ENCODE measurements around the gene MEI1. TPM values are rescaled to one million over a fixed set of nuclear protein-coding genes. Genes with fewer than 3 reads are reported as not detected.
"Not testable (repeated sequence)": the region's sequence is repeated elsewhere in the genome, so short reads cannot be mapped to it uniquely, and the experiment has no call there.

The MEI1 gene
- total RNA-seq, 2 experiments from 2014 or later, result 54.6 to 60.0 TPM

- Mint-ChIP-seq H3K4me3 (no peak overlapping the region), H3K9me3 (no peaks in the 10 kb centered on the region), H3K4me1 (no peaks in the 10 kb centered on the region), H3K27ac (no peak overlapping the region), H3K27me3 (peaks cover 5% of the 10 kb centered on the region), H3K36me3 (ENCODE audit: low read depth) (no peaks in the 10 kb centered on the region)
- CTCF ChIA-PET, result interaction anchor here (0.6 to 1.2 kb wide), 2 partner anchors 11 to 25 kb away, joined by 3 to 6 read pairs; no protein-coding TSS in a partner anchor
- no peak for DNase-seq
- POLR2A ChIA-PET, result no interaction called here
These were observed 23.2 kb downstream of the MEI1 start for GRCh38 chr22:41722496-41722895.

- Mint-ChIP-seq H3K9me3 (no peaks in the 10 kb centered on the region), H3K27ac (no peak overlapping the region), H3K36me3 (ENCODE audit: low read depth) (no peaks in the 10 kb centered on the region), H3K27me3 (peaks cover 3% of the 10 kb centered on the region), H3K4me3 (no peak overlapping the region), H3K4me1 (no peaks in the 10 kb centered on the region)
- CTCF ChIA-PET, result interaction anchor here (0.8 to 2.7 kb wide), 2 partner anchors 11 to 28 kb away, joined by 5 to 6 read pairs; no protein-coding TSS in a partner anchor
- DNase-seq, result no peak
- POLR2A ChIA-PET, result no interaction called here
These were observed 26.3 kb downstream of the MEI1 start for GRCh38 chr22:41725510-41726110.

GRCh38 chr22:41731609-41732008, 32.3 kb downstream of the MEI1 start:
- no peak for DNase-seq
- ChIA-PET CTCF (interaction anchor here (1.3 kb wide), 1 partner anchor 12 kb away, joined by 4 read pairs; no protein-coding TSS in a partner anchor), POLR2A (no interaction called here)
- Mint-ChIP-seq H3K9me3 (no peaks in the 10 kb centered on the region), H3K4me1 (no peaks in the 10 kb centered on the region), H3K27ac (no peak overlapping the region), H3K36me3 (ENCODE audit: low read depth) (no peaks in the 10 kb centered on the region), H3K4me3 (no peak overlapping the region), H3K27me3 (peaks cover 4% of the 10 kb centered on the region)

- H3K27ac Mint-ChIP-seq, result no peak overlapping the region
- POLR2A ChIA-PET, result no interaction called here
- no peak for DNase-seq
- no peaks in the 10 kb centered on the region for H3K9me3 Mint-ChIP-seq
- no peaks in the 10 kb centered on the region for H3K36me3 Mint-ChIP-seq (ENCODE audit: low read depth)
- no peak overlapping the region for H3K4me3 Mint-ChIP-seq
- CTCF ChIA-PET, result interaction anchor here (1.3 kb wide), 1 partner anchor 13 kb away, joined by 4 read pairs; no protein-coding TSS in a partner anchor
- peaks cover 2% of the 10 kb centered on the region for H3K27me3 Mint-ChIP-seq
- no peaks in the 10 kb centered on the region for H3K4me1 Mint-ChIP-seq
These were observed 32.9 kb downstream of the MEI1 start for GRCh38 chr22:41732096-41732772.

- H3K4me3 Mint-ChIP-seq; DNase-seq; H3K9me3 Mint-ChIP-seq; POLR2A ChIA-PET; CTCF ChIA-PET; H3K36me3 Mint-ChIP-seq (ENCODE audit: low read depth); H3K27me3 Mint-ChIP-seq; H3K4me1 Mint-ChIP-seq; H3K27ac Mint-ChIP-seq: not testable (repeated sequence)
These were observed 33.9 kb downstream of the MEI1 start for GRCh38 chr22:41733241-41733640.

- no peak for DNase-seq
- CTCF ChIA-PET, result interaction anchor here (0.9 kb wide), 1 partner anchor 9 kb away, joined by 3 read pairs; no protein-coding TSS in a partner anchor
- Mint-ChIP-seq H3K36me3 (ENCODE audit: low read depth) (no peaks in the 10 kb centered on the region), H3K27ac (no peak overlapping the region), H3K4me3 (no peak overlapping the region), H3K9me3 (no peaks in the 10 kb centered on the region), H3K4me1 (peaks cover 4% of the 10 kb centered on the region), H3K27me3 (peaks cover 8% of the 10 kb centered on the region)
- POLR2A ChIA-PET, result no interaction called here
These were observed 40.3 kb downstream of the MEI1 start for GRCh38 chr22:41739576-41739975.

- POLR2A ChIA-PET, result no interaction called here
- Mint-ChIP-seq H3K27ac (no peak overlapping the region), H3K9me3 (no peaks in the 10 kb centered on the region), H3K36me3 (ENCODE audit: low read depth) (no peaks in the 10 kb centered on the region), H3K4me3 (no peak overlapping the region), H3K27me3 (peaks cover 19% of the 10 kb centered on the region), H3K4me1 (peaks cover 10% of the 10 kb centered on the region)
- DNase-seq, result no peak
- CTCF ChIA-PET, result interaction anchor here (0.6 to 0.9 kb wide), 2 partner anchors 30 to 183 kb away, joined by 3 read pairs; no protein-coding TSS in a partner anchor
These were observed 43.6 kb downstream of the MEI1 start for GRCh38 chr22:41742918-41743317.

GRCh38 chr22:41745968-41746367, 46.7 kb downstream of the MEI1 start:
- Mint-ChIP-seq H3K9me3 (no peaks in the 10 kb centered on the region), H3K27ac (no peak overlapping the region), H3K27me3 (peaks cover 29% of the 10 kb centered on the region), H3K4me1 (peaks cover 6% of the 10 kb centered on the region), H3K4me3 (no peak overlapping the region), H3K36me3 (ENCODE audit: low read depth) (no peaks in the 10 kb centered on the region)
- CTCF ChIA-PET, result interaction anchor here (0.5 to 1.8 kb wide), 16 partner anchors 10 to 201 kb away, joined by 3 to 6 read pairs (median 4); partner anchors contain the start of gene CENPM
- POLR2A ChIA-PET, result no interaction called here
- DNase-seq, result no peak

- no peak overlapping the region for H3K4me3 Mint-ChIP-seq
- CTCF ChIA-PET, result interaction anchor here (0.6 to 1.8 kb wide), 26 partner anchors 9 to 200 kb away, joined by 3 to 6 read pairs (median 3); partner anchors contain the start of gene CENPM
- H3K9me3 Mint-ChIP-seq, result no peaks in the 10 kb centered on the region
- POLR2A ChIA-PET, result no interaction called here
- H3K27me3 Mint-ChIP-seq, result peaks cover 29% of the 10 kb centered on the region
- no peak overlapping the region for H3K27ac Mint-ChIP-seq
- peaks cover 6% of the 10 kb centered on the region for H3K4me1 Mint-ChIP-seq
- no peaks in the 10 kb centered on the region for H3K36me3 Mint-ChIP-seq (ENCODE audit: low read depth)
- DNase-seq, result peak; percentile 67
These were observed 47.5 kb downstream of the MEI1 start for GRCh38 chr22:41746567-41747400.

GRCh38 chr22:41752011-41752970, 53.0 kb downstream of the MEI1 start:
- ChIA-PET CTCF (no interaction called here), POLR2A (no interaction called here)
- Mint-ChIP-seq H3K27ac (peak overlapping the region; percentile 6), H3K27me3 (peaks cover 10% of the 10 kb centered on the region), H3K4me1 (no peaks in the 10 kb centered on the region), H3K36me3 (ENCODE audit: low read depth) (no peaks in the 10 kb centered on the region), H3K4me3 (no peak overlapping the region), H3K9me3 (no peaks in the 10 kb centered on the region)
- no peak for DNase-seq

GRCh38 chr22:41753984-41754383, 54.7 kb downstream of the MEI1 start:
- CTCF ChIA-PET, result no interaction called here
- Mint-ChIP-seq H3K4me3 (no peak overlapping the region), H3K27me3 (peaks cover 10% of the 10 kb centered on the region), H3K4me1 (no peaks in the 10 kb centered on the region), H3K9me3 (no peaks in the 10 kb centered on the region), H3K27ac (no peak overlapping the region), H3K36me3 (ENCODE audit: low read depth) (no peaks in the 10 kb centered on the region)
- POLR2A ChIA-PET, result no interaction called here
- no peak for DNase-seq

GRCh38 chr22:41757502-41757901, 58.2 kb downstream of the MEI1 start:
- Mint-ChIP-seq H3K27me3 (no peaks in the 10 kb centered on the region), H3K36me3 (ENCODE audit: low read depth) (no peaks in the 10 kb centered on the region), H3K4me3 (no peak overlapping the region), H3K4me1 (no peaks in the 10 kb centered on the region), H3K27ac (no peak overlapping the region), H3K9me3 (no peaks in the 10 kb centered on the region)
- DNase-seq, result no peak
- POLR2A ChIA-PET, result no interaction called here
- CTCF ChIA-PET, result interaction anchor here (1.1 to 1.7 kb wide), 2 partner anchors 11 to 60 kb away, joined by 3 to 6 read pairs; no protein-coding TSS in a partner anchor
